Measurements from ENCODE around the gene RHBDF2. TPM values are rescaled to one million over a fixed set of nuclear protein-coding genes. Genes with fewer than 3 reads are reported as not detected.

Gene RHBDF2
- total and polyA plus RNA-seq, 2 donors (not counting 3 experiments of a cell fraction or from before 2014, with no cell fraction given), result 25.5 to 38.5 TPM

DNA sequence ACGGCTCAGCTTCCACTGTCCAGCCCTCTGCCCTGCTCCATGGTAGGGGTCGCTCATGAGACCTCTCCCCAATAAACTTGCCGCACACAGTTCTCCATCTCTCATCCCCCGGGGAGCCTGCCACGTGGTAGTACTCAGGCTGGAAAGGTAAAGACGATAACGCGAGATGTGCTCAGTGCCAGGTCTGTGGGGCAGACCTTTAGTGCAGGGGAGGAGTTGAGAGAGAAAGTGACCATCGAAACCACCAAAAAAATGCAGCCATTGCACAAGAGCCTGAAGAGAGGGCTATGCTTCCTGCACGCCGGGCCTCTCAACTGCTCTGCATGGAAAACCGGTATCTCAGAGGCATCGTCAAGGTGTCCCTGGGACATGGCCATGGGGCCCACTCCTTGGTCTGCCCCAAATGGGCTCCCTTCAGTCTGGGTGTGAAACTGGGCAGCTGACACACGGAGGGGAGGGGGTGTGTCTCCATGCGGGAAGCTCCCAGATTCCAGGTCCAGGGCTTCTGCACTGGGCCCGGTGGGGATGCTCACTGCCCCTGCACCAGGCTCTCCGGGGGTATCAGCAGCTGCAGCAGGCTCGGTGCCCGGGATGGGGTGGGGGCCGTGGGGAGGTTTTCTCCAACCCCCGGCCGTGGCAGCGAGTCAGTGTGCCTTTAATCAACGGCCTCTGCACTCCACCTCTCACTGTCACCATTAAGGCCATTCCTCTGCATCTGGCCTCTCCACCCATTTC is 38.5 kb downstream of the RHBDF2 start:
- no peaks in the 10 kb centered on the region for H3K4me1 ChIP-seq (ENCODE audit: control insufficient read depth, extremely low read depth, insufficient read depth, low read length)
- no TSS peak for BruUV-seq (replicated peaks)
- CTCF ChIA-PET, result interaction anchor here (0.6 to 2.0 kb wide), 8 partner anchors 36 to 162 kb away, joined by 3 to 15 read pairs (median 4); no protein-coding TSS in a partner anchor
- H3K4me3 ChIP-seq (replicated peaks in 1 of 3; ENCODE audit: insufficient read depth in 1 of 3, low read depth in 1 of 3, low read length in 3 of 3), result no peak overlapping the region
- H4K20me1 ChIP-seq (replicated peaks; ENCODE audit: control insufficient read depth, extremely low read depth, insufficient read depth, low read length), result no peaks in the 10 kb centered on the region
- no peak overlapping the region for H3K27ac ChIP-seq (ENCODE audit: insufficient read depth, low read depth, low read length)
- H3K9ac ChIP-seq (replicated peaks; ENCODE audit: extremely low read depth, insufficient read depth, low read length), result no peak overlapping the region
- H3K79me2 ChIP-seq (ENCODE audit: control insufficient read depth, insufficient read depth, low read length), result no peaks in the 10 kb centered on the region
- DNase-seq (ENCODE audit: low read depth, low spot score) (no peak), FAIRE-seq (no peak)
- intact Hi-C loops (cut with micrococcal nuclease) (no loop called here), dilution Hi-C loops (cut with MboI; ENCODE audit: extremely low pct_ligation_motif_present, low sequenced_read_pairs) (no loop called here)
- no peaks in the 10 kb centered on the region for H3K9me1 ChIP-seq (replicated peaks; ENCODE audit: control insufficient read depth, extremely low read depth, insufficient read depth, low read length)
- TF ChIP-seq EZH2 (IDR thresholded peaks at IDR 0.05; ENCODE audit: borderline replicate concordance, low read depth, low read length, severe bottlenecking) (no peak), MYC (IDR thresholded peaks at IDR 0.05; ENCODE audit: low read depth, low read length) (no peak), FOS (IDR thresholded peaks at IDR 0.05; ENCODE audit: borderline replicate concordance, insufficient read depth, low read length) (no peak), JUN (IDR thresholded peaks at IDR 0.05; ENCODE audit: borderline replicate concordance, insufficient read depth, insufficient read length, low read depth) (no peak), POLR2AphosphoS5 (IDR thresholded peaks at IDR 0.05; ENCODE audit: insufficient read depth, low read depth, low read length) (no peak), POLR2A (IDR thresholded peaks at IDR 0.05; ENCODE audit: low read depth, low read length) (no peak), GATA2 (IDR thresholded peaks at IDR 0.05; ENCODE audit: insufficient read depth, insufficient read length, low read depth, low read length) (no peak)
- TF ChIP-seq, protein P1, sequence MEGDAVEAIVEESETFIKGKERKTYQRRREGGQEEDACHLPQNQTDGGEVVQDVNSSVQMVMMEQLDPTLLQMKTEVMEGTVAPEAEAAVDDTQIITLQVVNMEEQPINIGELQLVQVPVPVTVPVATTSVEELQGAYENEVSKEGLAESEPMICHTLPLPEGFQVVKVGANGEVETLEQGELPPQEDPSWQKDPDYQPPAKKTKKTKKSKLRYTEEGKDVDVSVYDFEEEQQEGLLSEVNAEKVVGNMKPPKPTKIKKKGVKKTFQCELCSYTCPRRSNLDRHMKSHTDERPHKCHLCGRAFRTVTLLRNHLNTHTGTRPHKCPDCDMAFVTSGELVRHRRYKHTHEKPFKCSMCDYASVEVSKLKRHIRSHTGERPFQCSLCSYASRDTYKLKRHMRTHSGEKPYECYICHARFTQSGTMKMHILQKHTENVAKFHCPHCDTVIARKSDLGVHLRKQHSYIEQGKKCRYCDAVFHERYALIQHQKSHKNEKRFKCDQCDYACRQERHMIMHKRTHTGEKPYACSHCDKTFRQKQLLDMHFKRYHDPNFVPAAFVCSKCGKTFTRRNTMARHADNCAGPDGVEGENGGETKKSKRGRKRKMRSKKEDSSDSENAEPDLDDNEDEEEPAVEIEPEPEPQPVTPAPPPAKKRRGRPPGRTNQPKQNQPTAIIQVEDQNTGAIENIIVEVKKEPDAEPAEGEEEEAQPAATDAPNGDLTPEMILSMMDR (IDR thresholded peaks at IDR 0.05; ENCODE audit: extremely low read depth in 1 of 2, insufficient read depth in 1 of 2, low read depth in 1 of 2, low read length in 2 of 2), result no peak
- TF ChIP-seq, protein P2, sequence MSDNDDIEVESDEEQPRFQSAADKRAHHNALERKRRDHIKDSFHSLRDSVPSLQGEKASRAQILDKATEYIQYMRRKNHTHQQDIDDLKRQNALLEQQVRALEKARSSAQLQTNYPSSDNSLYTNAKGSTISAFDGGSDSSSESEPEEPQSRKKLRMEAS (IDR thresholded peaks at IDR 0.05; ENCODE audit: insufficient read depth, insufficient read length), result no peak
- H2AFZ ChIP-seq (ENCODE audit: low read depth, low read length), result no peak overlapping the region
- POLR2A ChIA-PET, result interaction anchor here (0.6 kb wide), 1 partner anchor 40 kb away, joined by 6 read pairs; no protein-coding TSS in a partner anchor
- H3K4me2 ChIP-seq (ENCODE audit: insufficient read depth, low read length), result no peak overlapping the region
- no peaks in the 10 kb centered on the region for H3K9me3 ChIP-seq (replicated peaks; ENCODE audit: control insufficient read depth, insufficient read depth, low read length)
- H3K36me3 ChIP-seq (ENCODE audit: control insufficient read depth in 2 of 2, extremely low read depth in 1 of 2, insufficient read depth in 2 of 2, low read length in 2 of 2), result no peaks in the 10 kb centered on the region
- H3K27me3 ChIP-seq (ENCODE audit: control insufficient read depth in 2 of 2, insufficient read depth in 2 of 2, low read length in 2 of 2), result no peaks in the 10 kb centered on the region
